Fibroblast of lung (primary cell): ENCODE measurements around the gene NEXN.

Source experiments
- EZH2 ChIP-seq: IDR thresholded peaks from 2 replicates; pipeline ENCODE4 v1.5.1; 2012; ENCODE audit warnings: low read length, control low read depth, mild to moderate bottlenecking; ENCODE audit errors: missing control alignments
- TF ChIP-seq, protein P1 (sequence below), 2 donors: IDR thresholded peaks in 1 of 2; conservative IDR thresholded peaks in 1 of 2; 1 replicate in 1 of 2; 2 replicates in 1 of 2; pipeline ENCODE4 v1.5.1; 2011 to 2012; ENCODE audit warnings: low read length in 2 of 2, control low read depth in 1 of 2, inconsistent platforms in 1 of 2, low read depth in 1 of 2, mild to moderate bottlenecking in 1 of 2

- TF ChIP-seq, protein P1, sequence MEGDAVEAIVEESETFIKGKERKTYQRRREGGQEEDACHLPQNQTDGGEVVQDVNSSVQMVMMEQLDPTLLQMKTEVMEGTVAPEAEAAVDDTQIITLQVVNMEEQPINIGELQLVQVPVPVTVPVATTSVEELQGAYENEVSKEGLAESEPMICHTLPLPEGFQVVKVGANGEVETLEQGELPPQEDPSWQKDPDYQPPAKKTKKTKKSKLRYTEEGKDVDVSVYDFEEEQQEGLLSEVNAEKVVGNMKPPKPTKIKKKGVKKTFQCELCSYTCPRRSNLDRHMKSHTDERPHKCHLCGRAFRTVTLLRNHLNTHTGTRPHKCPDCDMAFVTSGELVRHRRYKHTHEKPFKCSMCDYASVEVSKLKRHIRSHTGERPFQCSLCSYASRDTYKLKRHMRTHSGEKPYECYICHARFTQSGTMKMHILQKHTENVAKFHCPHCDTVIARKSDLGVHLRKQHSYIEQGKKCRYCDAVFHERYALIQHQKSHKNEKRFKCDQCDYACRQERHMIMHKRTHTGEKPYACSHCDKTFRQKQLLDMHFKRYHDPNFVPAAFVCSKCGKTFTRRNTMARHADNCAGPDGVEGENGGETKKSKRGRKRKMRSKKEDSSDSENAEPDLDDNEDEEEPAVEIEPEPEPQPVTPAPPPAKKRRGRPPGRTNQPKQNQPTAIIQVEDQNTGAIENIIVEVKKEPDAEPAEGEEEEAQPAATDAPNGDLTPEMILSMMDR (conservative IDR thresholded peaks at IDR 0.05 in 1 of 2, IDR thresholded peaks at IDR 0.05 in 1 of 2; ENCODE audit: low read depth in 1 of 2, low read length in 2 of 2): no peak
- no peak for TF ChIP-seq EZH2
Observed at GRCh38 chr1:77990629-77991204, 102.3 kb downstream of the NEXN start.
